ENCODE measurements around the gene CRACR2A.

DNA sequence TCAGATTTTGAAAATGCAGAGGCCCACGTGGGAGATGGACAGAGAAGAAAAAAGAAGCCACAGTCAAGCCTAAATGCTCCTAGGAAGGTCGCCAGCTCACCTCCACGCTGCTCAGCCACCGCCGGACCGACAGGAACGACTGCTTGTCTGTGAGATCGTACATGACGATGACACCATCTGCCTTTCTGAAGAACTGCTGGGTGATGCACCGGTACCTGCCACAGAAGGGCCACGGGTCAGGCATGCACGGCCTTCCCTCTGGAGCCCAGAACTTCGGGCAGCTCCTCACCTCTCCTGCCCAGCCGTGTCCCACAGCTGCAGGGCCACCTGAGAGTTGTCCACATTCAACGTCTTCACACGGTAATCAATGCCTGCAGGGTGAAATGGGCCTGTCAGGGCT, 125.6 kb downstream of the CRACR2A start:
- TF ChIP-seq, protein P1, sequence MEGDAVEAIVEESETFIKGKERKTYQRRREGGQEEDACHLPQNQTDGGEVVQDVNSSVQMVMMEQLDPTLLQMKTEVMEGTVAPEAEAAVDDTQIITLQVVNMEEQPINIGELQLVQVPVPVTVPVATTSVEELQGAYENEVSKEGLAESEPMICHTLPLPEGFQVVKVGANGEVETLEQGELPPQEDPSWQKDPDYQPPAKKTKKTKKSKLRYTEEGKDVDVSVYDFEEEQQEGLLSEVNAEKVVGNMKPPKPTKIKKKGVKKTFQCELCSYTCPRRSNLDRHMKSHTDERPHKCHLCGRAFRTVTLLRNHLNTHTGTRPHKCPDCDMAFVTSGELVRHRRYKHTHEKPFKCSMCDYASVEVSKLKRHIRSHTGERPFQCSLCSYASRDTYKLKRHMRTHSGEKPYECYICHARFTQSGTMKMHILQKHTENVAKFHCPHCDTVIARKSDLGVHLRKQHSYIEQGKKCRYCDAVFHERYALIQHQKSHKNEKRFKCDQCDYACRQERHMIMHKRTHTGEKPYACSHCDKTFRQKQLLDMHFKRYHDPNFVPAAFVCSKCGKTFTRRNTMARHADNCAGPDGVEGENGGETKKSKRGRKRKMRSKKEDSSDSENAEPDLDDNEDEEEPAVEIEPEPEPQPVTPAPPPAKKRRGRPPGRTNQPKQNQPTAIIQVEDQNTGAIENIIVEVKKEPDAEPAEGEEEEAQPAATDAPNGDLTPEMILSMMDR (IDR thresholded peaks at IDR 0.05; ENCODE audit: control extremely low read depth in 1 of 3, insufficient read depth in 1 of 3, low read depth in 1 of 3, low read length in 3 of 3): no peak
- TF ChIP-seq EZH2 (IDR thresholded peaks at IDR 0.05; ENCODE audit: low read depth, low read length, severe bottlenecking) (no peak), POLR2AphosphoS5 (IDR thresholded peaks at IDR 0.05; ENCODE audit: low read depth, low read length) (no peak), POLR2A (IDR thresholded peaks at IDR 0.05; ENCODE audit: control extremely low read depth in 1 of 2, low read depth in 2 of 2, low read length in 2 of 2) (no peak), SP1 (IDR thresholded peaks at IDR 0.05; ENCODE audit: low read depth, low read length) (no peak)
